DOHH2 (cell line): ENCODE data around the gene SOCS6.

Experiments
- CTCF ChIP-seq: fragments of 200-600 bp; sonication (generic); IDR thresholded peaks from one replicate; pipeline ENCODE4 v1.5.1; 2014; ENCODE audit warnings: antibody characterized with exemption, mild to moderate bottlenecking, low read depth, low read length; ENCODE audit not compliant: poor library complexity, severe bottlenecking
- EZH2phosphoT487 ChIP-seq: fragments of 200-600 bp; sonication (generic); IDR thresholded peaks from 2 replicates; pipeline ENCODE4 v1.6.1; 2017; ENCODE audit warnings: borderline replicate concordance, mild to moderate bottlenecking, antibody characterized with exemption, low read length, moderate library complexity, mixed read lengths

GRCh38 chr18:70284976-70285620, 3.7 kb upstream of the SOCS6 start:
- TF ChIP-seq CTCF (no peak), EZH2phosphoT487 (no peak)
